ENCODE data around the gene PLEKHA5. TPM values are rescaled to one million over a fixed set of nuclear protein-coding genes. Genes with fewer than 3 reads are reported as not detected.
"Not testable (repeated sequence)": the region's sequence is repeated elsewhere in the genome, so short reads cannot be mapped to it uniquely, and the experiment has no call there.

Gene PLEKHA5
- total RNA-seq, 5 donors from 2014 or later (not counting 1 experiment from before 2014, with no cell fraction given), result 0.96 to 11.0 (median 4.9) TPM

DNA sequence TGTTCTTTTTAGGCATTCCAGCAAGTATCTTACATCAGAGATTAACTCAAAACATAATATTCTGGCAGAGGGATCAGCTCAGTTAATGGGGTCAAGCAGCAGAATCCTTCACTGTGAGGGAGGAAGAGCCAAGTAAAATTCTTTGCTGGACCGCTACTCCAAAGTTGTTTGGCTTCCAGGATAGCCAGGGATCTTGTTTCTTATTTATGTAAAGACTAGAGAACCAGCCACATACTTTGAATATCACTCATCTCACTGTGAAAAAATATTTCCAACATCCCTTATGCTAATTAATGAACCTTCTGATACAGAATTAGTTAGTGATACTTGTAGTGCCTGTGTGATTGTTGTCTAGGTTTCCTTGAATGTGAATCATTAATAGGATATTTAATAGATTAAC, 94.2 kb downstream of the PLEKHA5 start:
- Mint-ChIP-seq H3K27me3 (no peaks in the 10 kb centered on the region), H3K36me3 (no peaks in the 10 kb centered on the region), H3K27ac (no peak overlapping the region), H3K4me1 (no peaks in the 10 kb centered on the region), H3K4me3 (no peak overlapping the region), H3K9me3 (no peaks in the 10 kb centered on the region)
- no peaks in the 10 kb centered on the region for H3K36me3 ChIP-seq (ENCODE audit: control insufficient read depth in 2 of 2, extremely low read depth in 1 of 2, insufficient read depth in 1 of 2, low read length in 1 of 2)
- DNase-seq, result no peak
- H3K4me1 ChIP-seq (ENCODE audit: control insufficient read depth in 1 of 2, extremely low read depth in 1 of 2, insufficient read depth in 2 of 2, low read length in 2 of 2), result no peaks in the 10 kb centered on the region
- ChIA-PET POLR2A (no interaction called here), CTCF (interaction anchor here in 1 of 2 donors (0.9 to 1.0 kb wide), 2 partner anchors 27 to 54 kb away, joined by 3 to 4 read pairs; no protein-coding TSS in a partner anchor)
- H3K4me3 ChIP-seq (ENCODE audit: control insufficient read depth in 1 of 2, extremely low read depth in 1 of 2, low read length in 1 of 2), result no peak overlapping the region
- H3K27me3 ChIP-seq (replicated peaks in 1 of 2; ENCODE audit: control insufficient read depth in 2 of 2, extremely low read depth in 1 of 2, insufficient read depth in 2 of 2, low read length in 1 of 2), result no peaks in the 10 kb centered on the region
- WGBS (ENCODE audit: insufficient coverage), result no CpG with 5 or more reads among the region's 1 CpG
- no peak overlapping the region for H3K27ac ChIP-seq (ENCODE audit: low read length)
- H3K9me3 ChIP-seq, result no peaks in the 10 kb centered on the region
- no peak for ATAC-seq (replicated peaks in 1 of 4)

DNA sequence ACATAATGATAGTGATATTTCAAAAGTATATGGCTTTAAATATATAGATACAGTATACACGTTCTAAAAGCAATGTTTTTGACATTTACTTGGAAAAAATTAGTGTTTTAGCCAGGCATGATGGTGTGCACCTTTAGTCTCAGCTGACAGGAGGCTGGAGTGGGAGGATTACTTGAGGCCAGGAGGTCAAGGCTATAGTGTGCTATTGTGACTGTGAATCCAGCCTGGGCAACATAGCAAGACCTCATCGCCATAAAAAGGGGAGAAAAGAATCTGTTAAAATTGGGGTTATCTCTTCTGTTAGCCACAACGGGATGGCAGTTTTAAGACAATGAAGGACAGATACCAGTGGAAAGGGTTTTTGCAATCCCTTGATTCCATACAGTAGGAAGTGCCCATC, 95.2 kb downstream of the PLEKHA5 start:
- Histone ChIP-seq H3K9me3 (no peaks in the 10 kb centered on the region), H3K4me3 (ENCODE audit: control insufficient read depth in 1 of 2, extremely low read depth in 1 of 2, low read length in 1 of 2) (no peak overlapping the region), H3K27me3 (replicated peaks in 1 of 2; ENCODE audit: control insufficient read depth in 2 of 2, extremely low read depth in 1 of 2, insufficient read depth in 2 of 2, low read length in 1 of 2) (no peaks in the 10 kb centered on the region), H3K4me1 (ENCODE audit: control insufficient read depth in 1 of 2, extremely low read depth in 1 of 2, insufficient read depth in 2 of 2, low read length in 2 of 2) (no peaks in the 10 kb centered on the region), H3K27ac (ENCODE audit: low read length) (no peak overlapping the region), H3K36me3 (ENCODE audit: control insufficient read depth in 2 of 2, extremely low read depth in 1 of 2, insufficient read depth in 1 of 2, low read length in 1 of 2) (no peaks in the 10 kb centered on the region)
- Mint-ChIP-seq H3K27ac (no peak overlapping the region), H3K27me3 (no peaks in the 10 kb centered on the region), H3K36me3 (no peaks in the 10 kb centered on the region), H3K4me1 (no peaks in the 10 kb centered on the region), H3K4me3 (no peak overlapping the region), H3K9me3 (peaks cover 0 to 5% (median 2%) of the 10 kb centered on the region in 3 donors)
- DNase-seq (no peak), ATAC-seq (replicated peaks in 1 of 4) (no peak)
- CTCF ChIA-PET, result no interaction called here
- 88% methylated on average over 1 of the region's 3 CpGs for WGBS (ENCODE audit: insufficient coverage)
- POLR2A ChIA-PET, result no interaction called here

DNA sequence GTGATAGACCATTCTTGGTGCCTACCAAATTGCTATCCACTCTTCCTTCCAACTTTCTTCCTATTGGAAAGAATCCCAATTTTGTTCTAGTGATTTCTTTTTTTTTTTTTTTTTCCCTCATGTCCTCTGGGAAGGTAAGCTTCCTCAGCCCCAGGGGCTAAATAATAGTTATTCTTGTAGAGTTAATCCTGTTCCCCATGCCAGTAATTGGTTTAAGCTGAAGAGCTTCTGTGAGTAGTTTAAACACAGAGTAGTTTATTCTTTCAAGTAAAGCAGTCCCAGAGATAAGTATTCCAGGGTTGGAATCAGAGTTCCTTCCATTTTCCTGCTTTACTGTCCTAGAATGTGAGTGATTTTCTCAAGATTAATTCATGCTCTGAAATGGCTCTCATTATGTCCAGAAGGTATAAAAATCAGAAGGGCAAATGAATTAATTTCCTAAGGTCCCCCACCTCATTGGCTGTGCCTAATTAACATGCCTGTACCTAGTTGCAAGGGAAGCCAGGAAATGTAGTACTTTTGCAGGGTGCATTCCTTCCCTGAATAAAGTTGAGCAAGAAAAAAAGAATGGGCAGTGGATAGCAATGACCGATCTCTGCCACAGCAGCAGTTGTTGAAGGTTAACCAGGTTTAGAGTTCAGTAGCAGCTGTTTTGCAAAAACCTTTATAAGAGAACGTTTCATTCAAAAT, 97.8 kb downstream of the PLEKHA5 start:
- H3K4me1 Mint-ChIP-seq, result no peaks in the 10 kb centered on the region
- Histone ChIP-seq H3K4me3 (ENCODE audit: control insufficient read depth in 1 of 2, extremely low read depth in 1 of 2, low read length in 1 of 2) (no peak overlapping the region), H3K36me3 (ENCODE audit: control insufficient read depth in 2 of 2, extremely low read depth in 1 of 2, insufficient read depth in 1 of 2, low read length in 1 of 2) (no peaks in the 10 kb centered on the region), H3K27ac (ENCODE audit: low read length) (no peak overlapping the region), H3K27me3 (replicated peaks in 1 of 2; ENCODE audit: control insufficient read depth in 2 of 2, extremely low read depth in 1 of 2, insufficient read depth in 2 of 2, low read length in 1 of 2) (no peaks in the 10 kb centered on the region), H3K4me1 (ENCODE audit: control insufficient read depth in 1 of 2, extremely low read depth in 1 of 2, insufficient read depth in 2 of 2, low read length in 2 of 2) (no peaks in the 10 kb centered on the region), H3K9me3 (no peaks in the 10 kb centered on the region)
- POLR2A ChIA-PET, result interaction anchor here in 1 of 2 donors (0.7 kb wide), 1 partner anchor 662 kb away, joined by 5 read pairs; no protein-coding TSS in a partner anchor
- no peaks in the 10 kb centered on the region for H3K27me3 Mint-ChIP-seq
- peaks cover 0 to 5% (median 2%) of the 10 kb centered on the region in 3 donors for H3K9me3 Mint-ChIP-seq
- CTCF ChIA-PET, result interaction anchor here (0.6 to 0.7 kb wide), 3 partner anchors 10 to 69 kb away, joined by 3 to 4 read pairs (median 3); no protein-coding TSS in a partner anchor
- H3K27ac Mint-ChIP-seq, result no peak overlapping the region
- ATAC-seq (replicated peaks in 1 of 4) (no peak), DNase-seq (no peak)
- no peak overlapping the region for H3K4me3 Mint-ChIP-seq
- H3K36me3 Mint-ChIP-seq, result no peaks in the 10 kb centered on the region
- WGBS (ENCODE audit: insufficient coverage), result no CpG with 5 or more reads among the region's 2 CpGs

DNA sequence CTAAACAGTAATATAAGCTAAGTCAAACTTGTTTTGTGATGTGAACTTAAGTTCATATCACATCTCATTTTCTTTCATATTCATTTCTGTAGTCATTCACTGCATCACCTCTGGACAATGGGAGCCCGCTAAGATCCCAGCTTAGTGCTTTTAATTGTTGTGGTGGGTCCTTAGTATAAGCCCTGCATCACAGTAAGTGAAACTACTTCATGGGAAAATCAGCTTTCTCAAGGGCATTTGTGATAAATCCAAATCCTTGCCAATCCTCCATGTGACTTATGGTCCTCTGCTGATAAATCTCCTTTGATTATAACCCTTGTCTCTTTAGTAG, 98.3 kb downstream of the PLEKHA5 start:
- no peak for ATAC-seq (replicated peaks in 1 of 4)
- ChIA-PET CTCF (interaction anchor here in 1 of 2 donors (0.6 kb wide), 1 partner anchor 69 kb away, joined by 3 read pairs; no protein-coding TSS in a partner anchor), POLR2A (no interaction called here)
- DNase-seq, result no peak
- Mint-ChIP-seq H3K4me3 (no peak overlapping the region), H3K36me3 (no peaks in the 10 kb centered on the region), H3K27ac (no peak overlapping the region), H3K9me3 (peaks cover 0 to 5% (median 2%) of the 10 kb centered on the region in 3 donors), H3K27me3 (no peaks in the 10 kb centered on the region), H3K4me1 (no peaks in the 10 kb centered on the region)
- Histone ChIP-seq H3K27me3 (replicated peaks in 1 of 2; ENCODE audit: control insufficient read depth in 2 of 2, extremely low read depth in 1 of 2, insufficient read depth in 2 of 2, low read length in 1 of 2) (no peaks in the 10 kb centered on the region), H3K4me3 (ENCODE audit: control insufficient read depth in 1 of 2, extremely low read depth in 1 of 2, low read length in 1 of 2) (no peak overlapping the region), H3K27ac (ENCODE audit: low read length) (no peak overlapping the region), H3K4me1 (ENCODE audit: control insufficient read depth in 1 of 2, extremely low read depth in 1 of 2, insufficient read depth in 2 of 2, low read length in 2 of 2) (no peaks in the 10 kb centered on the region), H3K9me3 (no peaks in the 10 kb centered on the region), H3K36me3 (ENCODE audit: control insufficient read depth in 2 of 2, extremely low read depth in 1 of 2, insufficient read depth in 1 of 2, low read length in 1 of 2) (no peaks in the 10 kb centered on the region)
- WGBS (ENCODE audit: insufficient coverage), result no CpG with 5 or more reads among the region's 1 CpG

DNA sequence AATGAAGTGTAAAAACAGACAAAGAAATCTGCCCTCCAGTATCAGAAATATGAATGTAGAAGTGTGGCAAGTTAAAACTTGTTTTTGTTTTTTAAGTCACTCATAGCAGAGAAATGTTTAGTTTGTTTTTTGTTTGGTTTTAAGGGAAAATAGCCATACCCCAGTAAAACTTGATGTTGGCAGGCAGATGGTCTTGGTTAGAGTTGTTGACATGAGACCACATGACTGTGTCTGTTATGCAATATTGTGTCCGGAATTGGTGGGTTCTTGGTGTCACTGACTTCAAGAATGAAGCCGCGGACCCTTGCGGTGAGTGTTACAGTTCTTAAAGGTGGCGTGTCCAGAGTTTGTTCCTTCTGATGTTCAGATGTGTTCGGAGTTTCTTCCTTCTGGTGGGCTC, 99.5 kb downstream of the PLEKHA5 start:
- H3K4me1 Mint-ChIP-seq; H3K27me3 Mint-ChIP-seq; H3K9me3 ChIP-seq; ATAC-seq (replicated peaks in 1 of 4); H3K36me3 Mint-ChIP-seq; POLR2A ChIA-PET; H3K27me3 ChIP-seq (replicated peaks in 1 of 2; ENCODE audit: control insufficient read depth in 2 of 2, extremely low read depth in 1 of 2, insufficient read depth in 2 of 2, low read length in 1 of 2); H3K27ac ChIP-seq (ENCODE audit: low read length); CTCF ChIA-PET; DNase-seq; H3K4me1 ChIP-seq (ENCODE audit: control insufficient read depth in 1 of 2, extremely low read depth in 1 of 2, insufficient read depth in 2 of 2, low read length in 2 of 2); H3K4me3 ChIP-seq (ENCODE audit: control insufficient read depth in 1 of 2, extremely low read depth in 1 of 2, low read length in 1 of 2); H3K9me3 Mint-ChIP-seq; H3K36me3 ChIP-seq (ENCODE audit: control insufficient read depth in 2 of 2, extremely low read depth in 1 of 2, insufficient read depth in 1 of 2, low read length in 1 of 2); H3K4me3 Mint-ChIP-seq; H3K27ac Mint-ChIP-seq: not testable (repeated sequence)
- WGBS (ENCODE audit: insufficient coverage), result 87% methylated on average over 4 of the region's 6 CpGs

DNA sequence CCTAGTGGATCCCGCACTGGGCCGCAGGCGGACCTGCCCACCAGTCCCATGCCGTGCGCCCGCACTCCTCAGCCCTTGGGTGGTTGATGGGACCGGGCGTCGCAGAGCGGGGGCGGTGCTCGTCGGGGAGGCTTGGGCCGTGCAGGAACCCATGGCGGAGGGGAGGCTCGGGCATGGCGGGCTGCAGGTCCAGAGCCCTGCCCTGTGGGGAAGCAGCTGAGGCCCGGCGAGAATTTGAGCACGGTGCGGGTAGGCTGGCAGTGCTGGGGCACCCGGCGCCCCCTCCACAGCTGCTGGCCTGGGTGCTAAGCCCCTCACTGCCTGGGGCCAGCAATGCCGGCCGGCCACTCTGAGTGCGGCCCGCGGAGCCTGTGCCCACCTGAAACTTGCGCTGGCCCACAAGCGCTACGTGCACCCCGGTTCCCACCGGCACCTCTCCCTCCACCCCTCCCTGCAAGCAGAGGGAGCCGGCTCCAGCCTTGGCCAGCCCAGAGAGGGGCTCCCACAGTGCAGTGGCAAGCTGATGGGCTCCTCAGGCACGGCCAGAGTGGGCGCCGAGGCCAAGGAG, 100.8 kb downstream of the PLEKHA5 start:
- Mint-ChIP-seq H3K4me1 (no peaks in the 10 kb centered on the region), H3K27ac (no peak overlapping the region), H3K4me3 (no peak overlapping the region), H3K27me3 (no peaks in the 10 kb centered on the region), H3K36me3 (no peaks in the 10 kb centered on the region), H3K9me3 (peaks cover 0 to 5% (median 2%) of the 10 kb centered on the region in 3 donors)
- ATAC-seq (replicated peaks in 1 of 4) (no peak), DNase-seq (peak in 1 of 35 experiments; percentile 0)
- Histone ChIP-seq H3K36me3 (ENCODE audit: control insufficient read depth in 2 of 2, extremely low read depth in 1 of 2, insufficient read depth in 1 of 2, low read length in 1 of 2) (no peaks in the 10 kb centered on the region), H3K27ac (ENCODE audit: low read length) (no peak overlapping the region), H3K9me3 (no peaks in the 10 kb centered on the region), H3K4me1 (ENCODE audit: control insufficient read depth in 1 of 2, extremely low read depth in 1 of 2, insufficient read depth in 2 of 2, low read length in 2 of 2) (peaks cover 0 to 5% of the 10 kb centered on the region in 2 experiments), H3K4me3 (ENCODE audit: control insufficient read depth in 1 of 2, extremely low read depth in 1 of 2, low read length in 1 of 2) (no peak overlapping the region), H3K27me3 (replicated peaks in 1 of 2; ENCODE audit: control insufficient read depth in 2 of 2, extremely low read depth in 1 of 2, insufficient read depth in 2 of 2, low read length in 1 of 2) (no peaks in the 10 kb centered on the region)
- 88% methylated on average over 23 of the region's 37 CpGs for WGBS (ENCODE audit: insufficient coverage)
- POLR2A ChIA-PET, result no interaction called here
- CTCF ChIA-PET, result no interaction called here
